Astrocyte (in vitro differentiated cells and primary cell): ENCODE data around the gene CTNNB1. TPM values are rescaled to one million over a fixed set of nuclear protein-coding genes. Genes with fewer than 3 reads are reported as not detected.

Source experiments
- DNase-seq: peaks from one replicate; pipeline ENCODE4 v3.0.0-alpha.2; 2010; ENCODE audit warnings: low read depth
- FAIRE-seq: peaks from 2 replicates; lab custom pipeline; 2011; peaks lifted over from hg19 to GRCh38; lab: Jason Lieb, UNC
- H2AFZ ChIP-seq: 2 replicates; pipeline ENCODE4 v1.6.0; 2012; ENCODE audit warnings: low read depth, low read length, inconsistent platforms
- H3K27ac ChIP-seq: 2 replicates; pipeline ENCODE4 v1.5.1; 2011; ENCODE audit warnings: low read depth, low read length, inconsistent platforms
- H3K27me3 ChIP-seq: 2 replicates; pipeline ENCODE4 v1.6.0; 2011; ENCODE audit warnings: low read length, inconsistent platforms; ENCODE audit not compliant: insufficient read depth
- H3K36me3 ChIP-seq: 2 replicates; pipeline ENCODE4 v1.5.1; 2011; ENCODE audit warnings: low read length, inconsistent platforms; ENCODE audit not compliant: insufficient read depth
- H3K4me1 ChIP-seq: 2 replicates; pipeline ENCODE4 v1.5.1; 2011; ENCODE audit warnings: low read length, inconsistent platforms; ENCODE audit not compliant: insufficient read depth
- H3K4me2 ChIP-seq: 2 replicates; pipeline ENCODE4 v1.6.0; 2012; ENCODE audit warnings: low read length, inconsistent platforms
- H3K4me3 ChIP-seq: 2 replicates; pipeline ENCODE4 v1.5.1; 2011; ENCODE audit warnings: low read depth, mild to moderate bottlenecking, low read length, inconsistent platforms; ENCODE audit not compliant: insufficient read depth
- H3K79me2 ChIP-seq: 2 replicates; pipeline ENCODE4 v1.6.0; 2012; ENCODE audit warnings: mild to moderate bottlenecking, low read length, inconsistent platforms; ENCODE audit not compliant: insufficient read depth
- H3K9ac ChIP-seq: 2 replicates; pipeline ENCODE4 v1.6.0; 2012; ENCODE audit warnings: mild to moderate bottlenecking, low read length, inconsistent platforms
- H3K9me3 ChIP-seq: 2 replicates; pipeline ENCODE4 v1.5.1; 2012; ENCODE audit warnings: low read depth, mild to moderate bottlenecking, low read length, inconsistent platforms; ENCODE audit not compliant: insufficient read depth
- H4K20me1 ChIP-seq: 2 replicates; pipeline ENCODE4 v1.6.0; 2012; ENCODE audit warnings: low read length, inconsistent platforms; ENCODE audit not compliant: insufficient read depth
- H3K27ac Mint-ChIP-seq: one replicate; pipeline ENCODE4 v1.8.0; 2021; ENCODE audit warnings: mild to moderate bottlenecking, mixed read lengths; ENCODE audit not compliant: unreplicated experiment
- H3K27me3 Mint-ChIP-seq: one replicate; pipeline ENCODE4 v1.8.0; 2021; ENCODE audit warnings: low read depth, mixed read lengths; ENCODE audit not compliant: unreplicated experiment
- H3K36me3 Mint-ChIP-seq: one replicate; pipeline ENCODE4 v1.8.0; 2021; ENCODE audit warnings: low read depth, mixed read lengths; ENCODE audit not compliant: unreplicated experiment
- H3K4me1 Mint-ChIP-seq: one replicate; pipeline ENCODE4 v1.8.0; 2021; ENCODE audit warnings: low read depth, mixed read lengths; ENCODE audit not compliant: unreplicated experiment
- H3K4me3 Mint-ChIP-seq: one replicate; pipeline ENCODE4 v1.8.0; 2021; ENCODE audit warnings: mild to moderate bottlenecking, moderate library complexity, mixed read lengths; ENCODE audit not compliant: unreplicated experiment
- H3K9me3 Mint-ChIP-seq: one replicate; pipeline ENCODE4 v1.8.0; 2021; ENCODE audit warnings: mild to moderate bottlenecking, mixed read lengths; ENCODE audit not compliant: unreplicated experiment
- EZH2 ChIP-seq: IDR thresholded peaks from 2 replicates; pipeline ENCODE4 v1.6.1; 2012; ENCODE audit warnings: mild to moderate bottlenecking, low read length, inconsistent platforms; ENCODE audit not compliant: insufficient read depth
- total RNA-seq: library from RNA; stranded (reverse); gene quantifications from 2 replicates; pipeline ENCODE4 v1.2.1, GENCODE V29; 2021
- TF ChIP-seq, protein P1 (sequence below): IDR thresholded peaks from 2 replicates; pipeline ENCODE4 v1.5.1; 2011; ENCODE audit warnings: low read depth, mild to moderate bottlenecking, inconsistent platforms, low read length, moderate library complexity; ENCODE audit not compliant: insufficient read depth

The CTNNB1 gene
- total RNA-seq, 1 donor from 2014 or later: 656 TPM

DNA sequence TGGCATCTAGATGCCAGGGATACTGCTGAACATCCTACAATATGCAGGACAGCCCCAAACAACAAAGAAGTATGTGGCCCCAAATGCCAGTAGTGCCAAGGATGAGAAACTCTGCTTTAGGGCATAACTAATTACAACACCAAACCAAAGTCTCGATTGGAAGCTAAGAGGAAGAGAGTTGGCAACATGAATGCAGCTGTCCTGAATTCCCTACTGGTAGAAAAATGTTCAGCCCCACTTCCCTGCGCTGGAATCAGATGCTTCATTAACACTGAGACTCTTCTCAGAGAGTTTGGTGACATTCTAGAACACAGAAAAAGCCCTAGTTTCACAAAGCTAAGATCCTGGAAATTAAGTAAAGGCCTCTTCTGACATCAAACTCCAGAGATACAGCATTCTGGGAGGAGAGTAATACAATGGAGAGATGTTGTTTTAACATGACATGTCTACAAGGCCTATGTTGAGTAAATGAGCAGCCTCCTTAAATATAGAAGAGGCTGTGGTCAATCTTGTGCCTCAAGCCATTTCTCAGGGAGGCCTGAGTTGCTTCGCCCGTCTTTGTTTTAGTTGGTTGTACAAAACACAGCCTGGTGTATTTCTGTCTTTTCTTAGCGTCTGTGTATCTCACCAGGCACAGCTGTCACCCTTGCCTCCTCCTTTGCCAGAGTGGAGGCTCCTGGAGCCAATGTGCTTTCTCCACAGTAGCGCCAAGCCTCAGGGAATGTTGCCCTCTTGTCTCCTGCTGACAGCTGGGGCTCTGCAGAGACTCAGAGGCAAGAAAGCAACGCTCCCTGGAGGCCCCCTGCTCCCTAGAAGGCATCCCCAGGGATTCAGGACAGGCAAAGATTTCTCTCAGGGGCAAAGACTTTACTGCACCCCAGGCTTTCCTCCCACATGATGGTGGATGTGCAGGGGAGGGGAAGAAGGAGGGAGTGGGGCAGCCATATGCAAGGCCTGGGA lies 25.1 kb upstream of the CTNNB1 start:
- H4K20me1 ChIP-seq: no peaks in the 10 kb centered on the region
- H3K4me1 ChIP-seq: no peaks in the 10 kb centered on the region
- peaks cover 16% of the 10 kb centered on the region for H3K27me3 ChIP-seq
- no peak overlapping the region for H3K9ac ChIP-seq
- no peak overlapping the region for H3K27ac ChIP-seq
- Mint-ChIP-seq H3K27me3 (peaks cover 14% of the 10 kb centered on the region), H3K36me3 (no peaks in the 10 kb centered on the region), H3K4me1 (peaks cover 44% of the 10 kb centered on the region), H3K4me3 (no peak overlapping the region), H3K9me3 (peaks cover 1% of the 10 kb centered on the region), H3K27ac (no peak overlapping the region)
- DNase-seq (no peak), FAIRE-seq (no peak)
- TF ChIP-seq, protein P1, sequence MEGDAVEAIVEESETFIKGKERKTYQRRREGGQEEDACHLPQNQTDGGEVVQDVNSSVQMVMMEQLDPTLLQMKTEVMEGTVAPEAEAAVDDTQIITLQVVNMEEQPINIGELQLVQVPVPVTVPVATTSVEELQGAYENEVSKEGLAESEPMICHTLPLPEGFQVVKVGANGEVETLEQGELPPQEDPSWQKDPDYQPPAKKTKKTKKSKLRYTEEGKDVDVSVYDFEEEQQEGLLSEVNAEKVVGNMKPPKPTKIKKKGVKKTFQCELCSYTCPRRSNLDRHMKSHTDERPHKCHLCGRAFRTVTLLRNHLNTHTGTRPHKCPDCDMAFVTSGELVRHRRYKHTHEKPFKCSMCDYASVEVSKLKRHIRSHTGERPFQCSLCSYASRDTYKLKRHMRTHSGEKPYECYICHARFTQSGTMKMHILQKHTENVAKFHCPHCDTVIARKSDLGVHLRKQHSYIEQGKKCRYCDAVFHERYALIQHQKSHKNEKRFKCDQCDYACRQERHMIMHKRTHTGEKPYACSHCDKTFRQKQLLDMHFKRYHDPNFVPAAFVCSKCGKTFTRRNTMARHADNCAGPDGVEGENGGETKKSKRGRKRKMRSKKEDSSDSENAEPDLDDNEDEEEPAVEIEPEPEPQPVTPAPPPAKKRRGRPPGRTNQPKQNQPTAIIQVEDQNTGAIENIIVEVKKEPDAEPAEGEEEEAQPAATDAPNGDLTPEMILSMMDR: no peak
- TF ChIP-seq EZH2: no peak
- no peaks in the 10 kb centered on the region for H3K36me3 ChIP-seq
- H2AFZ ChIP-seq: no peak overlapping the region
- H3K4me2 ChIP-seq: no peak overlapping the region
- no peaks in the 10 kb centered on the region for H3K9me3 ChIP-seq
- H3K4me3 ChIP-seq: no peak overlapping the region
- no peaks in the 10 kb centered on the region for H3K79me2 ChIP-seq

DNA sequence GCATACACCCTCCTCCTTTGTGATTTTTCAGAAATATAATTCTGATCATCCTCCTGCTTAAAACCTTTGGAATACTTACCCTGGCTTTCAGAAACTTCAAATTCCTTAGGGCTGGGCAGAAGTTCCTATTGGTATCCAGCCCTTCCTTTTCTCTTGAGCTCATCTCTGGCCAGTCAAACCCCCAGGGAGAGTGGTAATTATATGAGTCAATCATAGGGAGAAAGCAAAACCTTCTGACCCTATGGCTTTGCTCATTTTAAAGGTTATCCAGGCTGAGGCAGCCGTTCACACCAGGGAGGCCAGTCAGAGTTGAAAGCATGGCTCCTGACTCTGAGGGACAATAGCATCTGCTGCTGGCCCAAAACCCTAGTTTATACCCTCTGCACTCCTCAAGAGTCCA lies 23.9 kb upstream of the CTNNB1 start:
- Histone ChIP-seq H4K20me1 (no peaks in the 10 kb centered on the region), H3K36me3 (no peaks in the 10 kb centered on the region), H3K27me3 (peaks cover 13% of the 10 kb centered on the region), H2AFZ (no peak overlapping the region), H3K9ac (no peak overlapping the region), H3K79me2 (no peaks in the 10 kb centered on the region), H3K9me3 (no peaks in the 10 kb centered on the region), H3K4me1 (no peaks in the 10 kb centered on the region), H3K4me2 (no peak overlapping the region), H3K4me3 (no peak overlapping the region), H3K27ac (no peak overlapping the region)
- FAIRE-seq (no peak), DNase-seq (no peak)
- H3K4me1 Mint-ChIP-seq: peaks cover 46% of the 10 kb centered on the region
- no peak overlapping the region for H3K4me3 Mint-ChIP-seq
- H3K27ac Mint-ChIP-seq: no peak overlapping the region
- peaks cover 14% of the 10 kb centered on the region for H3K27me3 Mint-ChIP-seq
- TF ChIP-seq, protein P1: no peak
- TF ChIP-seq EZH2: no peak
- no peaks in the 10 kb centered on the region for H3K36me3 Mint-ChIP-seq
- H3K9me3 Mint-ChIP-seq: peaks cover 1% of the 10 kb centered on the region

DNA sequence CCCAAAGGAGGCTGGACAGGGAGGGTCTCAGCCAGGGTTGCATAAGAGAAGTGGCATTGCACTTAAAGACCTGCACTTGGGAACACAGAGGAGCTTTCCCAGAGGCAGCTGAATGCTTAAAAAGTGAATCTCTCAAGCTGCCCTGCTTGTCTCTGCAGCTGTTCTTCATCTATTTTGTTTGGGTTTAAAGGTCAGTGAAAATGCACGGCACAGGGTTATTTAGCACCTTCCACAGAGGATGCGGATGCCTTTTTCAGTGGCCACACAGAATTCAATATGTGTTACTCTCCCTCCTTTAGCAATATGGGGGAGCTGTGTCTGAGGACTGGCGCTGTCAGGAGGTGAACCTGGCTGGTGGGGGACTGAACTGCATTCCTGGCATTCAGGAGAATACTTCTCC lies 22.7 kb upstream of the CTNNB1 start:
- Histone ChIP-seq H3K79me2 (no peaks in the 10 kb centered on the region), H3K27me3 (peaks cover 11% of the 10 kb centered on the region), H3K9me3 (no peaks in the 10 kb centered on the region), H3K4me3 (no peak overlapping the region), H3K4me2 (no peak overlapping the region), H4K20me1 (no peaks in the 10 kb centered on the region), H3K27ac (no peak overlapping the region), H3K36me3 (no peaks in the 10 kb centered on the region), H3K4me1 (no peaks in the 10 kb centered on the region), H2AFZ (no peak overlapping the region), H3K9ac (no peak overlapping the region)
- TF ChIP-seq EZH2: no peak
- TF ChIP-seq, protein P1: no peak
- DNase-seq (no peak), FAIRE-seq (no peak)
- peaks cover 4% of the 10 kb centered on the region for H3K27me3 Mint-ChIP-seq
- H3K9me3 Mint-ChIP-seq: peaks cover 1% of the 10 kb centered on the region
- H3K27ac Mint-ChIP-seq: peak overlapping the region; percentile 30
- H3K36me3 Mint-ChIP-seq: no peaks in the 10 kb centered on the region
- H3K4me3 Mint-ChIP-seq: no peak overlapping the region
- H3K4me1 Mint-ChIP-seq: peaks cover 54% of the 10 kb centered on the region
